H9 (cell line): ENCODE results near the gene FAM81A. TPM values are rescaled to one million over a fixed set of nuclear protein-coding genes. Genes with fewer than 3 reads are reported as not detected.

ENCODE experiments used
- DNase-seq: peaks from one replicate; pipeline ENCODE4 v3.0.0-alpha.2; 2017
- H2AFZ ChIP-seq: one replicate; pipeline ENCODE4 v1.6.1; 2013; ENCODE audit warnings: mild to moderate bottlenecking, low read length, control low read depth, moderate library complexity
- H2AK5ac ChIP-seq: 2 replicates; pipeline ENCODE4 v1.6.1; 2013; ENCODE audit warnings: low read length, control low read depth, mixed read lengths; ENCODE audit not compliant: insufficient read length
- H2BK120ac ChIP-seq: one replicate; pipeline ENCODE4 v1.6.1; 2013; ENCODE audit warnings: low read depth, mild to moderate bottlenecking, low read length, control low read depth, inconsistent platforms; ENCODE audit not compliant: poor library complexity, severe bottlenecking
- H2BK12ac ChIP-seq: 2 replicates; pipeline ENCODE4 v1.6.1; 2013; ENCODE audit warnings: low read length, control low read depth, mixed read lengths, low read depth; ENCODE audit not compliant: insufficient read length
- H2BK15ac ChIP-seq: 2 replicates; pipeline ENCODE4 v1.6.1; 2013; ENCODE audit warnings: low read depth, low read length, control low read depth
- H2BK20ac ChIP-seq: one replicate; pipeline ENCODE4 v1.6.1; 2013; ENCODE audit warnings: low read depth, mild to moderate bottlenecking, low read length, control low read depth, inconsistent platforms; ENCODE audit not compliant: poor library complexity, severe bottlenecking
- H2BK5ac ChIP-seq: 2 replicates; pipeline ENCODE4 v1.6.1; 2013; ENCODE audit warnings: low read length, control low read depth, mixed read lengths; ENCODE audit not compliant: insufficient read length
- H3K14ac ChIP-seq: 2 replicates; pipeline ENCODE4 v1.6.1; 2013; ENCODE audit warnings: low read length, control low read depth; ENCODE audit not compliant: insufficient read depth
- H3K18ac ChIP-seq: 2 replicates; pipeline ENCODE4 v1.6.1; 2013; ENCODE audit warnings: low read depth, mild to moderate bottlenecking, mixed read lengths, low read length, control low read depth; ENCODE audit not compliant: insufficient read length
- H3K23ac ChIP-seq: 2 replicates; pipeline ENCODE4 v1.6.1; 2013; ENCODE audit warnings: low read length, control low read depth, mixed read lengths, low read depth; ENCODE audit not compliant: insufficient read length
- H3K23me2 ChIP-seq: 2 replicates; pipeline ENCODE4 v1.6.1; 2013; ENCODE audit warnings: low read depth, mild to moderate bottlenecking, mixed read lengths, low read length, control low read depth; ENCODE audit not compliant: insufficient read length, poor library complexity, severe bottlenecking
- H3K27ac ChIP-seq: 2 replicates; pipeline ENCODE4 v1.5.1; 2013; ENCODE audit warnings: low read length, control low read depth, mixed read lengths, low read depth; ENCODE audit not compliant: insufficient read length
- H3K27me3 ChIP-seq: 2 replicates; pipeline ENCODE4 v1.6.1; 2013; ENCODE audit warnings: low read length, control low read depth, inconsistent platforms; ENCODE audit not compliant: insufficient read depth
- H3K4ac ChIP-seq: 2 replicates; pipeline ENCODE4 v1.6.1; 2013; ENCODE audit warnings: low read depth, mild to moderate bottlenecking, control low read depth, inconsistent platforms, low read length, moderate library complexity
- H3K4me1 ChIP-seq: 2 replicates; pipeline ENCODE4 v1.6.1; 2013; ENCODE audit warnings: low read length, control low read depth, inconsistent platforms; ENCODE audit not compliant: insufficient read depth
- H3K4me2 ChIP-seq: 2 replicates; pipeline ENCODE4 v1.6.1; 2013; ENCODE audit warnings: low read length, control low read depth, mixed read lengths; ENCODE audit not compliant: insufficient read length, insufficient read depth
- H3K56ac ChIP-seq: 2 replicates; pipeline ENCODE4 v1.6.1; 2013; ENCODE audit warnings: low read depth, mild to moderate bottlenecking, mixed read lengths, low read length, control low read depth; ENCODE audit not compliant: insufficient read length
- H3K79me1 ChIP-seq: 2 replicates; pipeline ENCODE4 v1.6.1; 2013; ENCODE audit warnings: low read depth, mild to moderate bottlenecking, moderate library complexity, low read length, control low read depth, inconsistent platforms; ENCODE audit not compliant: insufficient read depth, poor library complexity, severe bottlenecking
- H3K79me2 ChIP-seq: 2 replicates; pipeline ENCODE4 v1.6.1; 2013; ENCODE audit warnings: low read length, control low read depth, inconsistent platforms; ENCODE audit not compliant: insufficient read depth
- H3K9ac ChIP-seq: 2 replicates; pipeline ENCODE4 v1.6.1; 2013; ENCODE audit warnings: low read length, control low read depth, mixed read lengths; ENCODE audit not compliant: insufficient read length; ENCODE audit errors: extremely low read depth
- H3K9me3 ChIP-seq: one replicate; pipeline ENCODE4 v1.6.1; 2013; ENCODE audit warnings: low read depth, low read length, inconsistent platforms; ENCODE audit not compliant: control insufficient read depth
- H3T11ph ChIP-seq: one replicate; pipeline ENCODE4 v1.6.1; 2013; ENCODE audit warnings: mild to moderate bottlenecking, low read length, control low read depth, inconsistent platforms
- H4K20me1 ChIP-seq: one replicate; pipeline ENCODE4 v1.6.1; 2013; ENCODE audit not compliant: control insufficient read depth, insufficient read length, insufficient read depth
- H4K5ac ChIP-seq: 2 replicates; pipeline ENCODE4 v1.6.1; 2013; ENCODE audit warnings: low read depth, mild to moderate bottlenecking, mixed read lengths, low read length, control low read depth; ENCODE audit not compliant: insufficient read length
- H4K8ac ChIP-seq: replicated peaks from 2 replicates; pipeline ENCODE4 v1.6.1; 2013; ENCODE audit warnings: low read length, control low read depth, mixed read lengths, low read depth; ENCODE audit not compliant: insufficient read length
- H4K91ac ChIP-seq: 2 replicates; pipeline ENCODE4 v1.6.1; 2013; ENCODE audit warnings: low read depth, mild to moderate bottlenecking, moderate library complexity, mixed read lengths, low read length, control low read depth; ENCODE audit not compliant: insufficient read length
- H3K27ac Mint-ChIP-seq, 3 experiments: 2 replicates in 2 of 3; 3 replicates in 1 of 3; pipeline ENCODE4 v1.8.0; 2020 to 2021; ENCODE audit warnings: mixed read lengths in 3 of 3, mild to moderate bottlenecking in 1 of 3, moderate library complexity in 1 of 3
- H3K27me3 Mint-ChIP-seq: 2 replicates; pipeline ENCODE4 v1.8.0; 2021; ENCODE audit warnings: low read depth, mild to moderate bottlenecking, moderate library complexity, mixed read lengths
- H3K36me3 Mint-ChIP-seq, 3 experiments: 2 replicates in 2 of 3; 3 replicates in 1 of 3; pipeline ENCODE4 v1.8.0; 2020 to 2021; ENCODE audit warnings: low read depth in 3 of 3, mixed read lengths in 3 of 3; ENCODE audit not compliant: insufficient read depth in 1 of 3
- H3K4me1 Mint-ChIP-seq, 2 experiments: 2 replicates each; pipeline ENCODE4 v1.8.0; 2020; ENCODE audit warnings: mixed read lengths in 2 of 2
- H3K4me3 Mint-ChIP-seq, 2 experiments: 2 replicates in 1 of 2; 3 replicates in 1 of 2; pipeline ENCODE4 v1.8.0; 2020 to 2021; ENCODE audit warnings: mild to moderate bottlenecking in 2 of 2, mixed read lengths in 2 of 2, moderate library complexity in 1 of 2
- H3K9me3 Mint-ChIP-seq, 2 experiments: 2 replicates in 1 of 2; 3 replicates in 1 of 2; pipeline ENCODE4 v1.8.0; 2020; ENCODE audit warnings: mild to moderate bottlenecking in 2 of 2, mixed read lengths in 2 of 2, moderate library complexity in 1 of 2
- CTCF ChIP-seq: fragments of 200-600 bp; sonication (generic); conservative IDR thresholded peaks from 3 replicates; pipeline ENCODE4 v1.8.0; 2021; ENCODE audit warnings: antibody characterized with exemption, mild to moderate bottlenecking
- WGBS: extraction: QIAGEN DNeasy Blood & Tissue Kit; methylation state at CpG from one replicate; pipeline ENCODE4 v1.1.7; 2013; ENCODE audit warnings: missing lambda C conversion rate, low lambda C conversion rate, mixed read lengths; ENCODE audit not compliant: insufficient read length; ENCODE audit errors: extremely low coverage; 5-methylcytosine and 5-hydroxymethylcytosine counted together
- total RNA-seq: library from RNA; stranded (reverse); gene quantifications from 2 replicates; pipeline ENCODE4 v1.2.1, GENCODE V29; 2021

The FAM81A gene
- total RNA-seq, 1 experiment from 2014 or later: 1.7 TPM

DNA sequence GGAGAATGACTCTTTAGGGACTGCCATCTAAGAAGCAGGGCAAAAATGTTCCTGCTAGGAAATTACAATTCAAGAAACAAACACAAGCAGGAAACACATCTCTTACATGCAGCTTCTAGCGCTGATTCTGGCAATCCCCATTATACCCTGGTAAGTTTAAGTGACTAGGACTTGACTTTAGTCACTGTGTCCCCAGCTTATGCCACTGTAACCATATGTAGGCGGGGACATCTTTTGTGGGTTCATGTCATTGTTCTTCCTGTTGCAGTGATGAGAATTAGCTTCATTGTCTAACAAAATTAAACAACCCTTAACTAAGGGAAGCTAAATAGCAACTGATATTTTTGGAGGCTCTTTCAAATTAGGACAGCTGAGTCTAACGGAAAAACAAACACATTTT is 17.9 kb upstream of the FAM81A start:
- H2AFZ ChIP-seq: no peak overlapping the region
- no peak overlapping the region for H4K91ac ChIP-seq
- H3K27me3 ChIP-seq: no peaks in the 10 kb centered on the region
- H3K14ac ChIP-seq: no peak overlapping the region
- H2BK15ac ChIP-seq: no peak overlapping the region
- no peaks in the 10 kb centered on the region for H3K36me3 Mint-ChIP-seq
- no peak overlapping the region for H3K4ac ChIP-seq
- no peaks in the 10 kb centered on the region for H3K9me3 ChIP-seq
- H3K4me3 Mint-ChIP-seq: no peak overlapping the region
- H3K4me1 ChIP-seq: peaks cover 7% of the 10 kb centered on the region; the same call in 1 of the 2 replicates
- H3K23me2 ChIP-seq: no peaks in the 10 kb centered on the region
- H3K4me1 Mint-ChIP-seq: peaks cover 16 to 19% of the 10 kb centered on the region in 2 experiments
- WGBS: no CpG with 5 or more reads among the region's 3 CpGs
- no peak for TF ChIP-seq CTCF
- no peak overlapping the region for H4K8ac ChIP-seq
- H3K79me1 ChIP-seq: no peaks in the 10 kb centered on the region
- no peak overlapping the region for H2BK20ac ChIP-seq
- no peak overlapping the region for H3K23ac ChIP-seq
- no peak overlapping the region for H4K5ac ChIP-seq
- no peak overlapping the region for H2BK120ac ChIP-seq
- H3K56ac ChIP-seq: no peak overlapping the region
- no peak overlapping the region for H2AK5ac ChIP-seq
- H3K9me3 Mint-ChIP-seq: no peaks in the 10 kb centered on the region
- no peak overlapping the region for H3K27ac Mint-ChIP-seq
- no peak overlapping the region for H3K27ac ChIP-seq
- no peak overlapping the region for H3K4me2 ChIP-seq
- no peaks in the 10 kb centered on the region for H3K79me2 ChIP-seq
- H3K27me3 Mint-ChIP-seq: peaks cover 19% of the 10 kb centered on the region
- no peak overlapping the region for H3K18ac ChIP-seq
- no peak overlapping the region for H2BK12ac ChIP-seq
- H2BK5ac ChIP-seq: no peak overlapping the region
- no peak overlapping the region for H3T11ph ChIP-seq
- no peak overlapping the region for H3K9ac ChIP-seq
- no peak for DNase-seq
- H4K20me1 ChIP-seq: no peaks in the 10 kb centered on the region
